T-helper 17 cell (primary cell): ENCODE measurements around the gene FAAH. TPM values are rescaled to one million over a fixed set of nuclear protein-coding genes. Genes with fewer than 3 reads are reported as not detected.

Experiments
- ATAC-seq: fragments of 150-1000 bp; cut with Tn5 transposase; 2 replicates; pipeline ENCODE4 v1.10.0; 2021; ENCODE audit warnings: mild to moderate bottlenecking, moderate library complexity
- DNase-seq, 3 donors: peaks; one replicate each; pipeline versions ENCODE4 v3.0.0 to v3.0.0-alpha.2; 2020 to 2021
- H3K9me3 ChIP-seq: one replicate; pipeline ENCODE4 v1.7.0; 2013; ENCODE audit warnings: low read length, mild to moderate bottlenecking; ENCODE audit not compliant: control insufficient read depth, poor library complexity, severe bottlenecking
- H3K27ac Mint-ChIP-seq: one replicate; pipeline ENCODE4 v1.8.0; 2022; ENCODE audit warnings: mild to moderate bottlenecking, moderate library complexity, mixed read lengths
- H3K27me3 Mint-ChIP-seq: one replicate; pipeline ENCODE4 v1.8.0; 2022; ENCODE audit warnings: mixed read lengths
- H3K36me3 Mint-ChIP-seq: one replicate; pipeline ENCODE4 v1.8.0; 2022; ENCODE audit warnings: low read depth, mixed read lengths
- H3K4me1 Mint-ChIP-seq: one replicate; pipeline ENCODE4 v1.8.0; 2022; ENCODE audit warnings: mild to moderate bottlenecking, mixed read lengths
- H3K4me3 Mint-ChIP-seq: one replicate; pipeline ENCODE4 v1.8.0; 2022; ENCODE audit warnings: mild to moderate bottlenecking, moderate library complexity, mixed read lengths
- total RNA-seq, 4 donors: library from RNA in 2 of 4; stranded (reverse) in 2 of 4; gene quantifications; one replicate each; pipeline ENCODE4 v1.2.3 and lab custom pipeline; 2022 to 2026

The FAAH gene
- total RNA-seq, 2 donors from 2014 or later, result 6.5 to 9.4 TPM

DNA sequence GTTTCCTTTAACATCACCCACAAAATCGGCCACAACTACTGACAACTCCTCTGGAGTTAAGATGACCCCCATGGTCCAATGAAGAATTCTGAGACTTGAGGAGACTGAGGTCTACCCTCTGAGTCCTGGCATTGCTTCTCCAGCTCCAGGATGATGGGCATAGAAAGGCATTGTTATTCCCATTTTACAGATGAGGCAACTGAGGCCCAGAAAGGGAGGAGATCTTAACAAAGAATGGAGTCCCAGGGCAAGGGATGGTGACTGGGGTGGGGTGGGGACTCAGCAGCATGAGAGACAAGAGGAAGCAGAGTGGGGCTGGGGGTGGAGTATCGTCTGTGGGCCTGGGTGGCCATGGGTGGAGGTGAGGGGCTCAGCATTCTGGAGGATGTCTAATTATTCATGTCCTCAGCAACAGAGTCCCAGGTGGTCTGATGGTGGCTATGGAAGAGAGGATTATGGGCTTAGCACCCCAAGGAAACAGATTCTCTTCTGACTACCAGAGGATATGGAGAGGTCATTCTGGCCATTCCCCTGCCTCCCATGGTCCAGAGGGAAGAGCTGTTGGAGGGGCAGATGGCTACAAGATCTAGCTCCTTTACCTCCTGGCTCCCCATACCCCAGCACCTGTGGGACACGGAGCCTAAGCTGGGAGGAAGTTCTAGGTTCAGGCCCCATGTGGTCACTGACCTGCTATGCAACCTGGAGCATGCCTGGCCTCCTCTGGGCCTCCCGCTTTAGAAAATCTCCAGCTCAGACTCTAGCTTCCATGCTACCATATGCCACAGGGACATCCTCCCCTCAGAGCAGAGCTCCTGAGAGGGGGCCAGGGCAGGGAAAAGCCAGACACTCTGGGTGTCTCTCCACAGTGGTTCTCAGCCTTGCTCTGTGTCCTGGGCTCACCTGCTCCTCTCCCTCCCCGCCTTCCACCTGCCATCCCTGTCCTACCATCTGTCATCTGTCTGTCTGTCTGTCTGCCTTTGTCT, 58.1 kb downstream of the FAAH start:
- no peak for DNase-seq
- Mint-ChIP-seq H3K27me3 (peaks cover 74% of the 10 kb centered on the region), H3K27ac (no peak overlapping the region), H3K4me1 (peaks cover 20% of the 10 kb centered on the region), H3K36me3 (peaks cover 8% of the 10 kb centered on the region), H3K4me3 (no peak overlapping the region)
- no peaks in the 10 kb centered on the region for H3K9me3 ChIP-seq
- ATAC-seq, result no peak

DNA sequence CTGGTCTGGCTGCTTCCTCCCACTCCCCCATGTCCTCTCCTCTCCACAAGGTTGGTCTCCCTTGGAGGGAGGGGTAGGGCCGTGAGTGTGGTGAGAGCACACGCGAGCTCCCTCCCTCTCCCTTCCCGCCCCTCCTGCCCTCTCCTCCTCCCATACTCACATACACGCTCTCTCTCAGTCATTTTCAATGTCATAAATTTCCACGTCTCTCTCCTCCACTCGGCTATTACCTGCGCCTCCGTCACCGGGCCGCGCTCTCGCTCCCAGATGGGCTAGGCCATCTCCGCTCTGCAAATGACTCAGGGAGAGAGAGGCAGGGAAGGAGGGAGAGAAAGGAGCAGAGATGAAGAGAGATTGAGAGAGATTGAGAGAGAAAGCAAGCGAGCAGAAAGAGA, 58.8 kb downstream of the FAAH start:
- no peaks in the 10 kb centered on the region for H3K9me3 ChIP-seq
- no peak for ATAC-seq
- Mint-ChIP-seq H3K27ac (no peak overlapping the region), H3K4me1 (peaks cover 16% of the 10 kb centered on the region), H3K4me3 (no peak overlapping the region), H3K36me3 (peaks cover 8% of the 10 kb centered on the region), H3K27me3 (peaks cover 69% of the 10 kb centered on the region)
- DNase-seq, result no peak

DNA sequence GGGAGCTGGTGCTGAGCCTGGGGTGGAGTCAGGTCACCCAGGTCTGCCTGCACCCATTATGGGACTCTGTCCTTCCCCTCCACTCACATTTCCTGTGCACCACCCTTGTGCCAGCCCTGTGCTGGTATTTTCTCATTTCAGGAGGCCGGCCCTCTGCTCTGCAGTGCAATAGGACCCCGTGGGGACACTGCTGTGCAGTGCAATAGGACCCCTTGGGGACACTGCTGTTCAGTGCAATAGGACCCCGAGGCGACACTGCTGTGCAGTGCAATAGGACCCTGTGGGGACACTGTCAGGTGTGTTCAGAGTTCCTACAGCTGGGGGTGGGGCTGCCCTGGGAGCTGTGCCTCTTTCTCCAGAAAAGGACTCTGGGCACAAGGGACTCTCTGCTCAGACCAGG, 59.3 kb downstream of the FAAH start:
- Mint-ChIP-seq H3K27me3 (peaks cover 66% of the 10 kb centered on the region), H3K4me3 (no peak overlapping the region)
- no peak for ATAC-seq

DNA sequence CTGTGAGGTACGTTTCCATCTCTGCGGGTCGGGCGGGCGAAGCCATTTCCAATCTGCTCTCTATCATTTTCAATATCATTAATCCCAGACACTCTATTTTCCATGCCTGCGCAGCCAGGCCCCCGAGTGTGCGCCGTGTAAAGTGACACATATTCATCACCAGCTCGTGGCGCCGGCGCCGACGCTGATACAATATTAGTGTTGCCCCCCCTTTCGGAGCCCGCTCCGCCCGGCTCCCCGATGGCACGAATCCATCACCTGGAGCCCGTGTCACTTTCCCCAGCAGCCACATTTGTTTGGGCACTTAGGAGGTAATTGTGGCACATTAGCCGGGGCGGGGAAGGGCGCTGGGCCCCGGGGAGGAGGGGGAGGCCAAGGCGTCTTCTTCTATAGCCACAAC, 61.8 kb downstream of the FAAH start:
- DNase-seq (no peak), ATAC-seq (no peak)
- Mint-ChIP-seq H3K4me3 (no peak overlapping the region), H3K27me3 (peaks cover 68% of the 10 kb centered on the region), H3K36me3 (peaks cover 8% of the 10 kb centered on the region), H3K4me1 (peaks cover 19% of the 10 kb centered on the region), H3K27ac (peak overlapping the region; percentile 14)
- no peaks in the 10 kb centered on the region for H3K9me3 ChIP-seq

More for the DNA sequence above, 59.3 kb downstream of the FAAH start:
- no peak for DNase-seq
- Mint-ChIP-seq H3K4me1 (peaks cover 14% of the 10 kb centered on the region), H3K27ac (no peak overlapping the region), H3K36me3 (peaks cover 8% of the 10 kb centered on the region)
- H3K9me3 ChIP-seq, result no peaks in the 10 kb centered on the region

DNA sequence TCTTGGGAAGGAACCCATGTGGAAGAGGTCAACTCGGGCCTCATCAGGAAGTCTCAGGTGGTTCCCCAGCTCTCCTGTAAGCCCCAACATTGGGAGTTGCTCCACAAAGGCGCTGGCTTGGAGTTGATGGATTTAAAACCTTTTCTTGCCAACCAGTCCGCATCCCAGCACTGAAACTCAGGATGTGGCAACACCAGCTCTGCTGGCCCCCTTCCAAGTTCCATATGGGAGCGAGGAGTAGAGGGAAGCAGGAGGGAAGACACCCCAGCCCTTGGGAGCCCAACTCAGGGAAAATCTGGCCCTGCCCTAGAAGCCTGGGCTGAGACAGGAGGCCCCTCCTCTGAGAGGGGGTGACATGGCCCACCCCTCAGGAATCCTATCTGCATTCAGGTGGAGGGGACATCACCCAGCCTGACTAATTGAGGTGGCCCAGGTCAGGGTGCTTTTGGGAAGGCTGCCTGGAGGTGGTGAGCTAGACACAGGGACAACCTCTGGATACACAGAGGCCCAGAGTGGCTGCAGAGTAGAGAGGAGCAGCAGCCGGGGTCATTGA, 62.4 kb downstream of the FAAH start:
- Mint-ChIP-seq H3K27me3 (peaks cover 65% of the 10 kb centered on the region), H3K4me3 (no peak overlapping the region), H3K4me1 (peaks cover 22% of the 10 kb centered on the region), H3K27ac (peak overlapping the region; percentile 14), H3K36me3 (peaks cover 8% of the 10 kb centered on the region)
- H3K9me3 ChIP-seq, result no peaks in the 10 kb centered on the region
- no peak for DNase-seq
- ATAC-seq, result no peak

DNA sequence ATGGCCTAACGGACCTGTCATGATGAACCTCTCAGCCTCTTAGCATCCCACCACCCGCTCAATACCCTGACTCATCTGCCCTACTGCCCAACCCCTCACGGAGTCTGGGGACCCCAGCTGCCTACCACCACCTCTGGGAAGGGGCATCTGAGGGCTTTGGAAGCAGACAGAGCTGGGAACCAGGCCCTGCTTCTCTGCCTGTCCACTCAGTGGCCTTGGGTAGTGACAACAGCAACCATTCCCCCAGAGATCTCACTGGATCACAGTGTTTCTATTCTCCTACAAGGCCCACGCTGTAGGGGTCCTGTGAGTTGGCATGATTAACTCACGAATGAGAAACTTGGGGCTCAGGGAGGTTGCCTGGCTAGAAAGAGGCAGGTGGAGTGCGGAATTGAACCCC, 63.1 kb downstream of the FAAH start:
- H3K4me3 Mint-ChIP-seq, result no peak overlapping the region
- H3K27me3 Mint-ChIP-seq, result peaks cover 64% of the 10 kb centered on the region
- no peaks in the 10 kb centered on the region for H3K9me3 ChIP-seq
- DNase-seq, result no peak
- H3K36me3 Mint-ChIP-seq, result peaks cover 8% of the 10 kb centered on the region
- H3K27ac Mint-ChIP-seq, result no peak overlapping the region
- ATAC-seq, result no peak
- peaks cover 24% of the 10 kb centered on the region for H3K4me1 Mint-ChIP-seq

DNA sequence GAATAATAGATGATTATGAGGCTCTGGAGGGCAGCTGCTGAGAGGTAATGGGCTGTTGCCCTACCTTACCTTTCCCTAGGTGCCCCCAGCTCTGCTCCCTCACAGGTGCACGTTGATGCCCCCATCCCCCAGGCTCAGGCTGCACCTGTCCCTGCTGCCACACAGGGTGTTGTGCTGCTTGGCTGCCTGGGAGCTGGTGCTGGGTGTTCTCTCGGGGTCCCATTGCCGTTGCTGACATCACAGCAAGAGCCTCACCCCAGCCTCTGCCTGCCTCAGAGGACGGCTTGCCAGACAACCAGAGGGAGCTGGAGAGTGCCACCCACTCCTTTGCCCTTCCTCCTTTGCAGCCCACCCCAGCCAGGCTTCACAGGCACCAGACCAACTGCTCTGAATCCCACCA, 64.1 kb downstream of the FAAH start:
- H3K36me3 Mint-ChIP-seq, result peaks cover 8% of the 10 kb centered on the region
- H3K27ac Mint-ChIP-seq, result no peak overlapping the region
- peaks cover 23% of the 10 kb centered on the region for H3K4me1 Mint-ChIP-seq
- ATAC-seq (no peak), DNase-seq (no peak)
- no peaks in the 10 kb centered on the region for H3K9me3 ChIP-seq
- H3K27me3 Mint-ChIP-seq, result peaks cover 67% of the 10 kb centered on the region
- no peak overlapping the region for H3K4me3 Mint-ChIP-seq

DNA sequence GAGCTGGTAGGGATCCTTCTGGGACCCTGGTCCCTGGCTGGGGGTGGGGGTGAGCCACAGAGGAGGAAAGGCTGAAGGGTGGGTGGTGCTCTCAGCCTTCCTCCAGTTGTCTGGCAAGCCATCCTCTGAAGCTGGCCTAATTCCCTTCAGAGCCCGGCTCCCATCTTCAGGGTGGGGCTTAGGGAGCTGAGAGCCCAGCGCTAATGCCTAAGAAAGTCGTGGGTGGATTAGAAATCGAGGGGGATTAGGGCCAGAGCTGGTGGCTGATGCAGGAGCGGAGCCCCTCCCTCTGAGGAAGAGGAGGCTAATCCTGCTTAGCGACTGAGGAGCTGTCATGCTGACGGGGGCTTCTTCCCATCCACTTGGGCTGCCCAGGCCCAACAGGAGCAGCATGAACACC, 64.7 kb downstream of the FAAH start:
- Mint-ChIP-seq H3K27ac (no peak overlapping the region), H3K4me3 (no peak overlapping the region), H3K4me1 (peaks cover 24% of the 10 kb centered on the region), H3K36me3 (peaks cover 9% of the 10 kb centered on the region), H3K27me3 (peaks cover 63% of the 10 kb centered on the region)
- no peaks in the 10 kb centered on the region for H3K9me3 ChIP-seq
- ATAC-seq (no peak), DNase-seq (no peak)

DNA sequence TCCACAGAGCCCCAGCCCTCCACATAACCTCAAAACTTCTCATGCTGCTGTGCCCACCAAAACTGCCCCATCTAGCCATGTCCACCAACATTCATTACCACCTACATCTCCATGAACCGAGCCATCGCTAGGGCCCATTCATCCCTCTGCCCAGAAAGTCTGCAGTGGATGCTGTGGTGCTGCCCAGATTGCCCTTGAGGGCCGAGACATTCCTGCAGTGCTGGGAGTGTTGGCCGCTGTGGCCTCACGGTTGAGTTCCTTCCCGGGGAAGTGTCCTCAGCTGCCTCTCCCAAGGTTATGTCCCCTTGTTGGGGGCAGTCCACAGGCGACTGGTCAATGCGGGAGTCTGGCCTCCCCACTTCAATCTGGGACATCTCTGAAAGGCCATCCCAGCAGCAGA, 65.2 kb downstream of the FAAH start:
- peaks cover 61% of the 10 kb centered on the region for H3K27me3 Mint-ChIP-seq
- no peak for DNase-seq
- no peaks in the 10 kb centered on the region for H3K9me3 ChIP-seq
- peaks cover 24% of the 10 kb centered on the region for H3K4me1 Mint-ChIP-seq
- ATAC-seq, result no peak
- H3K4me3 Mint-ChIP-seq, result no peak overlapping the region
- H3K27ac Mint-ChIP-seq, result no peak overlapping the region
- H3K36me3 Mint-ChIP-seq, result peaks cover 11% of the 10 kb centered on the region

DNA sequence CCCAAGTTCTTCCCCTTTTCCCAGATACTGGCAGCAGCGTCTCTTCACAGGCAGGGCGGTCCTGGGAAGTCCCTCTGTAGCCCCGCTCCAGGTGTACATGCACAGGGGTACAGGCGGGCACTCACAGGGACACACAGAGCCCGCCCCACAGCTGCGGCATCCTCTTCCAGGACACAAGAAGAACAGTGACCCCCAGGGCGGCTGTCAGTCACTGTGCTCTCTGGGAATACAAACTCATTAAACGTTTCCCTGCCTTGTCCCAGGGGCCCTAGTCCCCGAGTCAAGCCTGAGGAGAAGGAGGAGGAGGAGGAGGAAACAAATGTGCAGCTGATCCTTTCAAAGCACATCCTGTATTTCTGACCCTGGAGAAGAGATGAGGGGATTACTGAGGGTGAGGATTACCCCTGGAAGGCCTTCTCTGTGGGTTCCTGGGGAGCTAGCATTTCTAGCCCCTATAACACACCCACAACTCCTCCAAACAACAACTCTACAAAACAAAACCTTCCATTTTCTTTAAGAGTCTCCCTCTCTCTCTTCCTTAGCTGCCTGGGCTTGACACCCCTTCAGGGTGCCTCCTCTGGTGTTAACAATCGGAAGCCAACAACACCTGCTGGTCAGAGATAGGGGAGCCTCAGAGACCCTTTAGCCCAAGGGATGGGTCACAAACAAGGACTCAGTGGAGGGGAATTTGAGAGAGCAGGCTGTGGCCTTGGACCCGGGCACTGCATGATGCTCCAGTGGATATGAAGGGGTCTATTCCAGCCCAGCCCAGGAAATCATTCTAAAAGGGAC, 67.1 kb downstream of the FAAH start:
- H3K9me3 ChIP-seq, result no peaks in the 10 kb centered on the region
- no peak overlapping the region for H3K4me3 Mint-ChIP-seq
- peaks cover 59% of the 10 kb centered on the region for H3K27me3 Mint-ChIP-seq
- H3K27ac Mint-ChIP-seq, result no peak overlapping the region
- peaks cover 5% of the 10 kb centered on the region for H3K36me3 Mint-ChIP-seq
- peaks cover 22% of the 10 kb centered on the region for H3K4me1 Mint-ChIP-seq
- ATAC-seq (no peak), DNase-seq (no peak)

DNA sequence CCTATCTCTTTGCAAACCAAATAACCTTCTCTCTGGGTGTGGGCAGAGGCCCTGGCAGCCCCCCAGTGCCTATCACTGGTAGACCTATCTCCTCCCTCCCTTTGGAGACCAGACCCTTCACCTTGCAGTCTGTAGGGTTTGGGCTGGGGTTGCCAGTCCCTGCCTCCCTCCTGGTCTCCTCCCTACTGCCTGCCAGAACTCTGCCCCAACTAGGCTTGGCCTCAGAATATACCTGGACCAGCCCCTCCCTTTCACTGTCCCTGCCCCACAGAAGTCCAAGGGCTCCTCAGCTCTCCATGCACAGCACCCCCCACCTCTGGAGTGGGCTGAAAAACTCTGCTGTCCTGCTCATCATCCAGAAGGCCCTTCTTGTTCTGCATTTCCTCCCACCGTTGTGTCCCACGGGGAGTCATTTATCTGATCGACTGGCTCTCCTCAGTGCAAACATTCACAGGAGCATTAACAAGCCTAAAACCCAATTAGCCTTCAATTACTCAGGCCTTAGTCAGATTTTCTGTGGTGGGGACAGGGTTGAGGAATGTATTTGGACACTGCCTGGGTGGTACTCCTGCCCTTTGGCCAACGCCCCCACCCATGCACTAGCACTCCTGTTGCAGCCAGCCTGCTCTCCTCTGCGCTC, 67.8 kb downstream of the FAAH start:
- peaks cover 5% of the 10 kb centered on the region for H3K36me3 Mint-ChIP-seq
- peak overlapping the region; percentile 63 for H3K27ac Mint-ChIP-seq
- peaks cover 24% of the 10 kb centered on the region for H3K4me1 Mint-ChIP-seq
- ATAC-seq (no peak), DNase-seq (no peak)
- peaks cover 57% of the 10 kb centered on the region for H3K27me3 Mint-ChIP-seq
- no peaks in the 10 kb centered on the region for H3K9me3 ChIP-seq
- H3K4me3 Mint-ChIP-seq, result no peak overlapping the region
